ENCODE data around the gene MCOLN2. TPM values are rescaled to one million over a fixed set of nuclear protein-coding genes. Genes with fewer than 3 reads are reported as not detected.

The MCOLN2 gene
- total and polyA plus RNA-seq, 2 of the 8 experiments (the other 6 are each of a cell fraction or from before 2014, with no cell fraction given), result 1.7 to 6.1 TPM

DNA sequence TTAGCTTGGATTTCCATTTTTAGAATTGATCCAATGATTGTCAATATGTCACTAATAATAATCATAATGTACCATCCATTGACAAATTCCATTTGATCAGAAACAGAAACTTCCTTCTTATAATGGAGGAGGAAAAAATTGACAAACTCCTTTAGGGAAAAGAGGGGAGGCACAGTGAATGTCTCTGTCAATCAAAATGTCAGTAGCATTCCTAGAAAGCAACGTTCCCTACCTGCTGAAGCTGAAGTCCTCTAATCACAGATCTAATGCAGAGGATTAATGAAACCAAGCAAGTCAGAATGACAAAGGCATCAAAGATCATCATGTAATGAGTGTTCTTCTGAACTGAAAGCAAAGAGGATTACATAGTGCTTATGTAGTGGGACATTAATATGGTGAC is 29.0 kb upstream of the MCOLN2 start:
- no peak overlapping the region for H3K56ac ChIP-seq (replicated peaks; ENCODE audit: insufficient read length, low read depth, low read length)
- no peak overlapping the region for H2BK5ac ChIP-seq (ENCODE audit: low read depth, low read length)
- no peak overlapping the region for H3K4me2 ChIP-seq (ENCODE audit: insufficient read depth in 1 of 2, low read depth in 2 of 2, low read length in 2 of 2)
- no peak overlapping the region for H2AFZ ChIP-seq (ENCODE audit: low read length)
- no peak overlapping the region for H2AK5ac ChIP-seq (ENCODE audit: low read depth, low read length)
- H3K79me2 ChIP-seq (ENCODE audit: control insufficient read depth in 1 of 2, insufficient read depth in 2 of 2, low read length in 2 of 2), result no peaks in the 10 kb centered on the region
- H2BK20ac ChIP-seq (ENCODE audit: low read length), result no peak overlapping the region
- H4K8ac ChIP-seq (ENCODE audit: extremely low read depth, insufficient read depth, low read length), result no peak overlapping the region
- H4K20me1 ChIP-seq (replicated peaks in 1 of 2; ENCODE audit: control insufficient read depth in 1 of 2, insufficient read depth in 2 of 2, low read length in 2 of 2), result no peaks in the 10 kb centered on the region
- H3K23me2 ChIP-seq (ENCODE audit: low read depth, low read length), result no peaks in the 10 kb centered on the region
- CTCF ChIA-PET (ENCODE audit: partially characterized antibody), result interaction anchor here (1.2 to 6.1 kb wide), 2 partner anchors 23 to 81 kb away, joined by 4 to 122 read pairs; no protein-coding TSS in a partner anchor
- no peak overlapping the region for H2BK120ac ChIP-seq (replicated peaks; ENCODE audit: low read depth, low read length)
- POLR2A ChIA-PET (ENCODE audit: partially characterized antibody), result no interaction called here
- H3K27me3 ChIP-seq (replicated peaks in 1 of 4; ENCODE audit: control insufficient read depth in 3 of 4, extremely low read depth in 1 of 4, insufficient read depth in 3 of 4, low read length in 3 of 4), result no peaks in the 10 kb centered on the region
- H3K9ac ChIP-seq (replicated peaks in 1 of 4; ENCODE audit: extremely low read depth in 1 of 4, low read depth in 3 of 4, low read length in 3 of 4), result no peak overlapping the region
- no peaks in the 10 kb centered on the region for H3K4me1 ChIP-seq (replicated peaks in 1 of 4; ENCODE audit: control insufficient read depth in 3 of 4, insufficient read depth in 4 of 4, low read length in 3 of 4)
- H3K14ac ChIP-seq (ENCODE audit: insufficient read length), result no peak overlapping the region
- no peak overlapping the region for H3K4ac ChIP-seq (replicated peaks; ENCODE audit: insufficient read length, low read depth, low read length)
- no peaks in the 10 kb centered on the region; the same call in 1 of the 2 replicates for H3K79me1 ChIP-seq (ENCODE audit: low read depth, low read length)
- no peaks in the 10 kb centered on the region; a peak in 1 of 8 replicates for H3K36me3 ChIP-seq (ENCODE audit: control insufficient read depth in 2 of 4, insufficient read depth in 4 of 4, low read length in 3 of 4)
- H3K27ac ChIP-seq (ENCODE audit: low read depth, low read length), result no peak overlapping the region
- H3K23ac ChIP-seq (ENCODE audit: insufficient read length), result no peak overlapping the region
- no peak overlapping the region for H2BK15ac ChIP-seq (ENCODE audit: low read length)
- no peak overlapping the region for H4K5ac ChIP-seq (ENCODE audit: insufficient read length, low read depth, low read length)
- DNase-seq (ENCODE audit: low read depth in 1 of 2, low spot score in 2 of 2) (no peak), FAIRE-seq (no peak)
- no peak overlapping the region for H4K91ac ChIP-seq (replicated peaks; ENCODE audit: insufficient read length, low read length)
- H3K18ac ChIP-seq (ENCODE audit: extremely low read depth, low read length), result no peak overlapping the region
- 75% methylated on average over 1 of the region's 1 CpG; no CpG with 5 or more reads in 1 of the 2 experiments for WGBS, 2 experiments (ENCODE audit: extremely low coverage in 1 of 2, insufficient coverage in 1 of 2, insufficient read length in 1 of 2, insufficient replicate concordance in 2 of 2, low coverage in 1 of 2, low lambda C conversion rate in 2 of 2, missing lambda C conversion rate in 1 of 2)
- H3K4me3 ChIP-seq (ENCODE audit: extremely low read depth in 1 of 4, insufficient read depth in 2 of 4, low read depth in 3 of 4, low read length in 4 of 4), result no peak overlapping the region
- H3K9me3 ChIP-seq (ENCODE audit: insufficient read depth in 2 of 2, low read depth in 1 of 2, low read length in 1 of 2), result no peaks in the 10 kb centered on the region
- no peak overlapping the region for H2BK12ac ChIP-seq (ENCODE audit: low read depth, low read length)
- TF ChIP-seq POLR2A (IDR thresholded peaks at IDR 0.05; ENCODE audit: control extremely low read depth in 1 of 2, low read depth in 2 of 2, low read length in 2 of 2) (no peak), SUZ12 (IDR thresholded peaks at IDR 0.05; ENCODE audit: low read length) (no peak), BCL11A (IDR thresholded peaks at IDR 0.05; ENCODE audit: low read depth in 2 of 2, low read length in 2 of 2) (no peak), SRF (IDR thresholded peaks at IDR 0.05; ENCODE audit: low read depth, low read length) (no peak), TAF1 (IDR thresholded peaks at IDR 0.05; ENCODE audit: low read depth, low read length) (no peak), CREB1 (IDR thresholded peaks at IDR 0.05) (no peak), CHD1 (IDR thresholded peaks at IDR 0.05; ENCODE audit: low read depth, low read length) (no peak), ZNF274 (IDR thresholded peaks at IDR 0.05; ENCODE audit: borderline replicate concordance, extremely low read depth, low read length) (no peak)

All from H1 (cell line).